Lower lobe of right lung (tissue), 2 donors: ENCODE measurements around the gene CBFA2T3. TPM values are rescaled to one million over a fixed set of nuclear protein-coding genes. Genes with fewer than 3 reads are reported as not detected.

Source experiments
- ATAC-seq, 2 donors: fragments of 200-7000 bp; cut with Tn5 transposase; one replicate each; pipeline ENCODE4 v1.9.1; 2020 to 2022; ENCODE audit warnings: mild to moderate bottlenecking in 2 of 2, moderate library complexity in 2 of 2
- DNase-seq: peaks from one replicate; pipeline ENCODE4 v3.0.0-alpha.2; 2020
- H3K27ac ChIP-seq: fragments of 200-600 bp; one replicate; pipeline ENCODE4 v1.8.0; 2022
- H3K27me3 ChIP-seq: fragments of 200-600 bp; one replicate; pipeline ENCODE4 v1.8.0; 2022; ENCODE audit warnings: low read depth
- H3K36me3 ChIP-seq: fragments of 200-600 bp; one replicate; pipeline ENCODE4 v1.8.0; 2022; ENCODE audit warnings: mild to moderate bottlenecking
- H3K4me1 ChIP-seq: fragments of 200-600 bp; one replicate; pipeline ENCODE4 v1.8.0; 2022
- H3K4me3 ChIP-seq: fragments of 200-600 bp; one replicate; pipeline ENCODE4 v1.8.0; 2022; ENCODE audit warnings: mild to moderate bottlenecking
- H3K9me3 ChIP-seq: fragments of 200-600 bp; one replicate; pipeline ENCODE4 v1.8.0; 2022
- intact Hi-C: fragments of 100-400 bp; cut with DNase I; formaldehyde crosslinking; loops from one replicate; pipeline ENCODE4 v1.11.0; 2022
- total RNA-seq: library from RNA; stranded (reverse); fragmentation: NEBNext Ultra II Directional; extraction: Animal tissue kit (Norgen Biotek cat#: 25700); gene quantifications from one replicate; pipeline ENCODE4 v1.2.1, GENCODE V29; 2021
- TF ChIP-seq, protein P1 (sequence below): fragments of 200-600 bp; IDR thresholded peaks from one replicate; pipeline ENCODE4 v1.8.0; 2022; ENCODE audit warnings: antibody characterized with exemption, mild to moderate bottlenecking
- donor health status: DM: no; HTN: yes; CAD: no; lungs with severe emphysema.

Gene CBFA2T3
- total RNA-seq, 1 donor from 2014 or later = 14.3 TPM

GRCh38 chr16:88989852-88990547, 13.0 kb upstream of the CBFA2T3 start:
- intact Hi-C loops = no loop called here
- H3K27ac ChIP-seq = no peak overlapping the region
- H3K36me3 ChIP-seq = no peaks in the 10 kb centered on the region
- no peaks in the 10 kb centered on the region for H3K9me3 ChIP-seq
- TF ChIP-seq, protein P1, sequence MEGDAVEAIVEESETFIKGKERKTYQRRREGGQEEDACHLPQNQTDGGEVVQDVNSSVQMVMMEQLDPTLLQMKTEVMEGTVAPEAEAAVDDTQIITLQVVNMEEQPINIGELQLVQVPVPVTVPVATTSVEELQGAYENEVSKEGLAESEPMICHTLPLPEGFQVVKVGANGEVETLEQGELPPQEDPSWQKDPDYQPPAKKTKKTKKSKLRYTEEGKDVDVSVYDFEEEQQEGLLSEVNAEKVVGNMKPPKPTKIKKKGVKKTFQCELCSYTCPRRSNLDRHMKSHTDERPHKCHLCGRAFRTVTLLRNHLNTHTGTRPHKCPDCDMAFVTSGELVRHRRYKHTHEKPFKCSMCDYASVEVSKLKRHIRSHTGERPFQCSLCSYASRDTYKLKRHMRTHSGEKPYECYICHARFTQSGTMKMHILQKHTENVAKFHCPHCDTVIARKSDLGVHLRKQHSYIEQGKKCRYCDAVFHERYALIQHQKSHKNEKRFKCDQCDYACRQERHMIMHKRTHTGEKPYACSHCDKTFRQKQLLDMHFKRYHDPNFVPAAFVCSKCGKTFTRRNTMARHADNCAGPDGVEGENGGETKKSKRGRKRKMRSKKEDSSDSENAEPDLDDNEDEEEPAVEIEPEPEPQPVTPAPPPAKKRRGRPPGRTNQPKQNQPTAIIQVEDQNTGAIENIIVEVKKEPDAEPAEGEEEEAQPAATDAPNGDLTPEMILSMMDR = no peak
- H3K27me3 ChIP-seq = peaks cover 39% of the 10 kb centered on the region
- DNase-seq (no peak), ATAC-seq (no peak)
- H3K4me3 ChIP-seq = no peak overlapping the region
- no peaks in the 10 kb centered on the region for H3K4me1 ChIP-seq

DNA sequence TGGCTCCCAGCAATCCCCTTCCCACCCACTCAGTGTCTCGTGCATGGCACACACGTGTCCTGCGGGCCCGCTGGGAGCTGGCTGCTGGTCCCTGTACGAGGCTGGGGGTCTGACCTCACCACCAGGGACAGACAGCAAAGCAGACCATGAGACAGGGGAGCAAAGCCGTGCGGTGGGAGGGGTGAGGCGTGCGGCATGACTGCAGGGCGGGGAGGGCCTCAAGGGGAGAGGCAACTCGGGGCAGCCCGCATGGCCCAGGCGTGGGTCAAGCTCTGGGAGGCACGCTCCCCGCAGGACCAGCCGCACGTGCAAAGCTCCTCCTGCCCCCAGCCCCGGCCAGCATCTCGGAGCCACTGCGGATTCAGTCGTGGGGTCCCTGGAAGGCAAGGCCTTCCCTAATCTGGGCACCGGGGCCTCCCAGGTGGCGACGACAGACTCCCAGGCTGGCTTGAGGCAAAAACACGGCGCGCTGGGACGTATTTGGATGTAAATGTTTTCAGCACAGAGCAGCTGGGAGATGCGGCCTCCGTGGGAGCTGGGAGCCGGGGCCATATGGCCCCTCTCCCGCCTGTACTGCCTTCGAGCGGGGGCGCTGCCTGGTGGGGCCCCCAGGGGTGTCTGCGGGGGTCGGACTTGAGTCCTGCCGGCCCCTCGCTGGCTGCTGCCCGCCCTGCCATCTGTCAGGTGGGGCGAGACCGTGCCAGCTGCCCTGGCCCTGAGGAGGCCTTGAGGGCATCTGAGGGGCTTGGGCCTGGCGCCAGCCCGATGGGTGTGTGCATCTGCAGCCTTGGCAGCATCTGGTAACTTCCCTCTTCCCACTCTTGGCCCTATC, 12.2 kb upstream of the CBFA2T3 start:
- ATAC-seq (no peak), DNase-seq (no peak)
- TF ChIP-seq, protein P1 = no peak
- no peaks in the 10 kb centered on the region for H3K4me1 ChIP-seq
- H3K4me3 ChIP-seq = no peak overlapping the region
- H3K36me3 ChIP-seq = no peaks in the 10 kb centered on the region
- intact Hi-C loops = no loop called here
- no peak overlapping the region for H3K27ac ChIP-seq
- peaks cover 32% of the 10 kb centered on the region for H3K27me3 ChIP-seq
- H3K9me3 ChIP-seq = no peaks in the 10 kb centered on the region

GRCh38 chr16:88985521-88985920, 8.5 kb upstream of the CBFA2T3 start:
- H3K4me1 ChIP-seq = no peaks in the 10 kb centered on the region
- intact Hi-C loops = no loop called here
- DNase-seq (no peak), ATAC-seq (no peak)
- H3K27me3 ChIP-seq = peaks cover 26% of the 10 kb centered on the region
- no peak overlapping the region for H3K27ac ChIP-seq
- TF ChIP-seq, protein P1 = no peak
- no peaks in the 10 kb centered on the region for H3K36me3 ChIP-seq
- no peaks in the 10 kb centered on the region for H3K9me3 ChIP-seq
- H3K4me3 ChIP-seq = no peak overlapping the region

- DNase-seq (no peak), ATAC-seq (no peak)
- intact Hi-C loops = no loop called here
- Histone ChIP-seq H3K27ac (no peak overlapping the region), H3K4me1 (no peaks in the 10 kb centered on the region), H3K4me3 (no peak overlapping the region), H3K27me3 (peaks cover 15% of the 10 kb centered on the region), H3K9me3 (no peaks in the 10 kb centered on the region), H3K36me3 (no peaks in the 10 kb centered on the region)
- TF ChIP-seq, protein P1 = no peak
Observed at GRCh38 chr16:88983771-88984687, 7.0 kb upstream of the CBFA2T3 start.

DNA sequence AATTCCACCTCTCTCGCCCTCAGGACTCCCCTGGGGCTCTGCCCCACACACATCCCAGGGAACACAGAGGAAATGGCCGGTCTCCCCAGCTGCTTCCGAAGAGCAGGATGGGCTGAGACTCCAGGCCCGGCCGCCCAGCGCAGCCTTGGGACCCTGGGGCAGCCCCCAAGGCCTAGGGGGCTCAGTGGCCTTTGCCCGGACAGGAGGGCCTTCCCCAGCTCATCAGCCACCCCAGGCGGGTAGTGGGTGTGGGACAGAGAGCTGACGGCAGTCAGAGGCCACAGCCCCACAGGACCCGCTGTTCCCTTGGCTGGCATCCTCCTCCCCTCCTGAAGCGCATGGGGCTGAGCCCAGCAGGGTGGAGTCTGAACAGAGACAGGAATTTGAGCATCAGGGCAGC, 6.2 kb upstream of the CBFA2T3 start:
- Histone ChIP-seq H3K4me3 (no peak overlapping the region), H3K36me3 (no peaks in the 10 kb centered on the region), H3K4me1 (peaks cover 4% of the 10 kb centered on the region), H3K27me3 (peaks cover 20% of the 10 kb centered on the region), H3K27ac (no peak overlapping the region), H3K9me3 (no peaks in the 10 kb centered on the region)
- intact Hi-C loops = no loop called here
- TF ChIP-seq, protein P1 = no peak
- DNase-seq (no peak), ATAC-seq (no peak)
